Measurements from ENCODE around the gene HP1BP3.

Gene HP1BP3

GRCh38 chr1:20787840-20788795 is 1.0 kb upstream of the HP1BP3 start:
- peaks cover 32% of the 10 kb centered on the region for H3K4me1 ChIP-seq (ENCODE audit: insufficient read depth, low read length, poor library complexity, severe bottlenecking)
- peak overlapping the region; percentile 97 for H2AFZ ChIP-seq (ENCODE audit: low read length)
- TF ChIP-seq, protein P1, sequence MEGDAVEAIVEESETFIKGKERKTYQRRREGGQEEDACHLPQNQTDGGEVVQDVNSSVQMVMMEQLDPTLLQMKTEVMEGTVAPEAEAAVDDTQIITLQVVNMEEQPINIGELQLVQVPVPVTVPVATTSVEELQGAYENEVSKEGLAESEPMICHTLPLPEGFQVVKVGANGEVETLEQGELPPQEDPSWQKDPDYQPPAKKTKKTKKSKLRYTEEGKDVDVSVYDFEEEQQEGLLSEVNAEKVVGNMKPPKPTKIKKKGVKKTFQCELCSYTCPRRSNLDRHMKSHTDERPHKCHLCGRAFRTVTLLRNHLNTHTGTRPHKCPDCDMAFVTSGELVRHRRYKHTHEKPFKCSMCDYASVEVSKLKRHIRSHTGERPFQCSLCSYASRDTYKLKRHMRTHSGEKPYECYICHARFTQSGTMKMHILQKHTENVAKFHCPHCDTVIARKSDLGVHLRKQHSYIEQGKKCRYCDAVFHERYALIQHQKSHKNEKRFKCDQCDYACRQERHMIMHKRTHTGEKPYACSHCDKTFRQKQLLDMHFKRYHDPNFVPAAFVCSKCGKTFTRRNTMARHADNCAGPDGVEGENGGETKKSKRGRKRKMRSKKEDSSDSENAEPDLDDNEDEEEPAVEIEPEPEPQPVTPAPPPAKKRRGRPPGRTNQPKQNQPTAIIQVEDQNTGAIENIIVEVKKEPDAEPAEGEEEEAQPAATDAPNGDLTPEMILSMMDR (conservative IDR thresholded peaks at IDR 0.05; ENCODE audit: low read length), result no peak
- TF ChIP-seq EZH2phosphoT487 (IDR thresholded peaks at IDR 0.05; ENCODE audit: borderline replicate concordance), result no peak
- no peaks in the 10 kb centered on the region for H3K36me3 ChIP-seq (ENCODE audit: insufficient read depth, low read length)
- no peaks in the 10 kb centered on the region for H3K9me3 ChIP-seq (ENCODE audit: insufficient read depth, low read depth, low read length)
- peak overlapping the region; percentile 86 for H3K4me2 ChIP-seq (ENCODE audit: low read depth, low read length, poor library complexity, severe bottlenecking)
- peak overlapping the region; percentile 94 for H3K4me3 ChIP-seq (ENCODE audit: low read length, poor library complexity, severe bottlenecking)
- peaks cover 32% of the 10 kb centered on the region for H4K20me1 ChIP-seq (ENCODE audit: insufficient read depth, low read length, poor library complexity, severe bottlenecking)
- no peaks in the 10 kb centered on the region for H3F3A ChIP-seq (ENCODE audit: low read depth)
- peaks cover 5% of the 10 kb centered on the region for H3K27me3 ChIP-seq (ENCODE audit: insufficient read depth, low read length, poor library complexity, severe bottlenecking)
- H3K9me2 ChIP-seq (replicated peaks; ENCODE audit: low read depth, low read length), result no peaks in the 10 kb centered on the region
- peak overlapping the region; percentile 96 for H3K9ac ChIP-seq (ENCODE audit: low read depth, low read length, poor library complexity, severe bottlenecking)
- peaks cover 34% of the 10 kb centered on the region for H3K79me2 ChIP-seq (ENCODE audit: insufficient read depth, low read length)

DNA sequence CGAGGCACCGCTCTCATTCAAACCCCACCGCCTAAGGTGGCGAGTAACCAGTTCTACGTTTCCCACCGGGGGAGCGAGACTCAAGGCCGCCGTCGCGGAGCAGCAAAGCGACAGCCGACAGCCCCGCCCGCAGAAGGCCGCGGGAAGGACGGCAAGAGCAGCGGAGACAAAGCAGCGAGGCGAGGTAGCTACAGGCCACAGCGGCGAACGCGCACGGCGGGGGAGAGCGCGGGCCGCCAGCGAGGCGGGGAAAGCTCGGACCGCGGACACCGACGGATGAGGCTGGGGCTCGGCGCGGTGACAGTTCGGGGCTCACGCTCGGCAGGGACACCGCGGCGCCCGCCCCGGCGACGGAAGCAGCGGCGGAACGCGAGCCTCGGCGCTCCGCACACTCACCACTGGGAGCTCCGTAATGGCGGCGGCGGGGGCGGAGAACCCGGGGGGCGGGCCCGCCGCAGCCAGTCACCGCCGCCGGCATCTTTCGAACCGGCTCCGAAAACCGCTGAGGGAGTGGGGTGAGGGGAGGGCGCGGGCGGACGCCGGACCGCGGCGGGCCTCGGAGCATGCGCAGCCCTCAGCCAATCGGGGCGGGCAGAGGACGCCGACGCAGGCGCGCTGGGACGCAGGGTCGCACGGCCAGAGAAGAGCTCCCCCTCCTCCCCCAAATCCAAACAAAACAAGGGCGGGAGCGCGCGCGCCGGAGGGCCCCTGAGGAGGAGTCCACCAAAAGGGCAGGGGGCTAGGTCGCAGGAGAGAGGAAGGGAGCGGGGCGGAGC is 666 bp downstream of the HP1BP3 start:
- Histone ChIP-seq H3K79me2 (ENCODE audit: insufficient read depth, low read length) (peaks cover 51% of the 10 kb centered on the region), H4K20me1 (ENCODE audit: insufficient read depth, low read length, poor library complexity, severe bottlenecking) (peaks cover 47% of the 10 kb centered on the region)
- no peak for TF ChIP-seq EZH2phosphoT487 (IDR thresholded peaks at IDR 0.05; ENCODE audit: borderline replicate concordance)

DNA sequence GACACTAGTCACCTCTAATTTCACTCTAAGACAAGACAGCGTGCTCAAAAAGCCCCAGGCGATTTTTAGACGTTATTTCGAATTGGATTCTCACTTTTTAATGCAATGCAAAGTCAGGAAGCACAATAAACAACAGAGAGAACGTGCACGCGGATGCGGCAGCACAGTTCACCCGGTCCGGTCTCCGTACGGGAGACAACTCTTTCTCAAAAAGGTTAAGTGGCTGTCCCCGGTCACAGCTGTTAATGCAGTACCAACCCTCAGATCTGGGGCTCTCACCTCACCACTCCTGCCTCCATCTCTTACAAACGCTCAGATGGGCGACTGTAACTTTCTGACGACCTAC is 1.2 kb downstream of the HP1BP3 start:
- H3K9me3 ChIP-seq (ENCODE audit: insufficient read depth, low read depth, low read length), result no peaks in the 10 kb centered on the region

More for the DNA sequence above, 666 bp downstream of the HP1BP3 start:
- no peaks in the 10 kb centered on the region for H3K9me3 ChIP-seq (ENCODE audit: insufficient read depth, low read depth, low read length)
- H2AFZ ChIP-seq (ENCODE audit: low read length), result peak overlapping the region; percentile 70
- H3K9me2 ChIP-seq (replicated peaks; ENCODE audit: low read depth, low read length), result no peaks in the 10 kb centered on the region
- no peaks in the 10 kb centered on the region for H3K36me3 ChIP-seq (ENCODE audit: insufficient read depth, low read length)
- H3F3A ChIP-seq (ENCODE audit: low read depth), result no peaks in the 10 kb centered on the region
- H3K4me3 ChIP-seq (ENCODE audit: low read length, poor library complexity, severe bottlenecking), result peak overlapping the region; percentile 94
- peak overlapping the region; percentile 87 for H3K4me2 ChIP-seq (ENCODE audit: low read depth, low read length, poor library complexity, severe bottlenecking)
- peak overlapping the region; percentile 96 for H3K9ac ChIP-seq (ENCODE audit: low read depth, low read length, poor library complexity, severe bottlenecking)
- H3K27me3 ChIP-seq (ENCODE audit: insufficient read depth, low read length, poor library complexity, severe bottlenecking), result peaks cover 5% of the 10 kb centered on the region
- peaks cover 40% of the 10 kb centered on the region for H3K4me1 ChIP-seq (ENCODE audit: insufficient read depth, low read length, poor library complexity, severe bottlenecking)

More for the DNA sequence above, 1.2 kb downstream of the HP1BP3 start:
- Histone ChIP-seq H3K27me3 (ENCODE audit: insufficient read depth, low read length, poor library complexity, severe bottlenecking) (peaks cover 5% of the 10 kb centered on the region), H2AFZ (ENCODE audit: low read length) (peak overlapping the region; percentile 50; the same call in 1 of the 2 replicates), H3K4me3 (ENCODE audit: low read length, poor library complexity, severe bottlenecking) (peak overlapping the region; percentile 94), H3K4me1 (ENCODE audit: insufficient read depth, low read length, poor library complexity, severe bottlenecking) (peaks cover 46% of the 10 kb centered on the region), H3K9me2 (replicated peaks; ENCODE audit: low read depth, low read length) (no peaks in the 10 kb centered on the region), H3K9ac (ENCODE audit: low read depth, low read length, poor library complexity, severe bottlenecking) (peak overlapping the region; percentile 96), H3F3A (ENCODE audit: low read depth) (no peaks in the 10 kb centered on the region), H3K4me2 (ENCODE audit: low read depth, low read length, poor library complexity, severe bottlenecking) (peak overlapping the region; percentile 87), H4K20me1 (ENCODE audit: insufficient read depth, low read length, poor library complexity, severe bottlenecking) (peaks cover 53% of the 10 kb centered on the region), H3K79me2 (ENCODE audit: insufficient read depth, low read length) (peaks cover 56% of the 10 kb centered on the region), H3K36me3 (ENCODE audit: insufficient read depth, low read length) (no peaks in the 10 kb centered on the region)
- TF ChIP-seq, protein P1 (conservative IDR thresholded peaks at IDR 0.05; ENCODE audit: low read length), result no peak
- TF ChIP-seq EZH2phosphoT487 (IDR thresholded peaks at IDR 0.05; ENCODE audit: borderline replicate concordance), result no peak
